DMS153 (cell line): ENCODE results near the gene KCNJ5.

Experiments
- DNase-seq: peaks from one replicate; lab custom pipeline; 2025; lab: John Stamatoyannopoulos, UW

The KCNJ5 gene

GRCh38 chr11:128890543-128891368 lies at the start of gene KCNJ5:
TSS of gene KCNJ5 (plus strand) at chr11:128891356. CDS start at chr11:128911274, 19,918 bp downstream.
- DNase-seq, result no peak

GRCh38 chr11:128841461-128842072 lies 49.6 kb upstream of the KCNJ5 start:
- DNase-seq, result peak; percentile 22

- DNase-seq, result no peak
Observed at GRCh38 chr11:128843198-128843785, 47.9 kb upstream of the KCNJ5 start.

- DNase-seq, result no peak
Observed at GRCh38 chr11:128845334-128845780, 45.8 kb upstream of the KCNJ5 start.

- DNase-seq, result no peak
Observed at GRCh38 chr11:128846985-128847384, 44.2 kb upstream of the KCNJ5 start.

- DNase-seq, result no peak
Observed at GRCh38 chr11:128848815-128849455, 42.2 kb upstream of the KCNJ5 start.

GRCh38 chr11:128852327-128853023 lies 38.7 kb upstream of the KCNJ5 start:
- DNase-seq, result no peak

- DNase-seq, result no peak
Observed at GRCh38 chr11:128853559-128853958, 37.6 kb upstream of the KCNJ5 start.

GRCh38 chr11:128854841-128855240 lies 36.3 kb upstream of the KCNJ5 start:
- no peak for DNase-seq

GRCh38 chr11:128856241-128856640 lies 34.9 kb upstream of the KCNJ5 start:
- no peak for DNase-seq

- DNase-seq, result no peak
Observed at GRCh38 chr11:128857341-128857740, 33.8 kb upstream of the KCNJ5 start.

GRCh38 chr11:128859563-128860441 lies 31.4 kb upstream of the KCNJ5 start:
- peak; percentile 31 for DNase-seq

GRCh38 chr11:128860571-128861361 lies 30.4 kb upstream of the KCNJ5 start:
- DNase-seq, result no peak

- DNase-seq, result no peak
Observed at GRCh38 chr11:128862406-128862805, 28.8 kb upstream of the KCNJ5 start.

- no peak for DNase-seq
Observed at GRCh38 chr11:128862908-128863660, 28.1 kb upstream of the KCNJ5 start.

GRCh38 chr11:128865490-128865889 lies 25.7 kb upstream of the KCNJ5 start:
- no peak for DNase-seq

GRCh38 chr11:128867277-128867676 lies 23.9 kb upstream of the KCNJ5 start, which contains the start of gene KCNJ1:
TSS of gene KCNJ1 (minus strand) at chr11:128867296. CDS start at chr11:128840243, 27,053 bp downstream.
- no peak for DNase-seq

- DNase-seq, result no peak
Observed at GRCh38 chr11:128868841-128869671, 22.1 kb upstream of the KCNJ5 start.
